Measurements from ENCODE around the gene PATJ.

DNA sequence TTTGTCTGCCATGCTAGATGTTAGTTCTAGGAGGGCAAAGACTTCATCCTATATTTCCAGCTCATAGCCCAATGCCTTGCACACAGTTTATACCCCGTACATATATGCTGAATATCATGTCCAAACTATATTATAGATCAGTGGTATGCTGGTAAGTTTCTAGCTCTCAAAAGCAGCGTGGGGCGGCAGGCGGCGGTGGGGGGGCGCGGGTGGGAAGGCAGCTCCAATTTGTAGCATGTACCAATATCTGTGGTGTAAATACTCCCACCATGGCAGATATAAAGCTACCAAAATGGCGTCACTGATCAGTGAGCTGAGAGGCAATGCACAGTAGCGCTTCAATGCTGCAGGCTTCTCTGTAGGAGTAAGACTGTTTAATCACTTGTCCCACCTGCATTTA lies 77.1 kb downstream of the PATJ start:
- no peak for TF ChIP-seq POLR2A (IDR thresholded peaks at IDR 0.05)
- TF ChIP-seq, protein P1, sequence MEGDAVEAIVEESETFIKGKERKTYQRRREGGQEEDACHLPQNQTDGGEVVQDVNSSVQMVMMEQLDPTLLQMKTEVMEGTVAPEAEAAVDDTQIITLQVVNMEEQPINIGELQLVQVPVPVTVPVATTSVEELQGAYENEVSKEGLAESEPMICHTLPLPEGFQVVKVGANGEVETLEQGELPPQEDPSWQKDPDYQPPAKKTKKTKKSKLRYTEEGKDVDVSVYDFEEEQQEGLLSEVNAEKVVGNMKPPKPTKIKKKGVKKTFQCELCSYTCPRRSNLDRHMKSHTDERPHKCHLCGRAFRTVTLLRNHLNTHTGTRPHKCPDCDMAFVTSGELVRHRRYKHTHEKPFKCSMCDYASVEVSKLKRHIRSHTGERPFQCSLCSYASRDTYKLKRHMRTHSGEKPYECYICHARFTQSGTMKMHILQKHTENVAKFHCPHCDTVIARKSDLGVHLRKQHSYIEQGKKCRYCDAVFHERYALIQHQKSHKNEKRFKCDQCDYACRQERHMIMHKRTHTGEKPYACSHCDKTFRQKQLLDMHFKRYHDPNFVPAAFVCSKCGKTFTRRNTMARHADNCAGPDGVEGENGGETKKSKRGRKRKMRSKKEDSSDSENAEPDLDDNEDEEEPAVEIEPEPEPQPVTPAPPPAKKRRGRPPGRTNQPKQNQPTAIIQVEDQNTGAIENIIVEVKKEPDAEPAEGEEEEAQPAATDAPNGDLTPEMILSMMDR (IDR thresholded peaks at IDR 0.05): no peak
